Fibroblast of mammary gland (primary cell): Measurements from ENCODE around the gene XPR1.
"Not testable (repeated sequence)": the region's sequence is repeated elsewhere in the genome, so short reads cannot be mapped to it uniquely, and the experiment has no call there.

Experiments used
- DNase-seq: peaks from one replicate; pipeline ENCODE4 v3.0.0-alpha.2; 2010; ENCODE audit warnings: low read depth
- H3K4me3 ChIP-seq: 2 replicates; pipeline ENCODE4 v1.5.1; 2011; ENCODE audit warnings: low read depth, mild to moderate bottlenecking, low read length, moderate library complexity; ENCODE audit not compliant: control insufficient read depth
- CTCF ChIP-seq: conservative IDR thresholded peaks from 2 replicates; pipeline ENCODE4 v1.5.1; 2011; ENCODE audit warnings: low read depth, low read length, inconsistent platforms; ENCODE audit not compliant: control insufficient read depth, insufficient read depth

XPR1 gene

GRCh38 chr1:180821970-180822369 lies 190.1 kb downstream of the XPR1 start:
- no peak for TF ChIP-seq CTCF
- no peak for DNase-seq
- no peak overlapping the region for H3K4me3 ChIP-seq

GRCh38 chr1:180831507-180831906 lies 199.7 kb downstream of the XPR1 start:
- H3K4me3 ChIP-seq, DNase-seq: not testable (repeated sequence)

- not testable (repeated sequence) for DNase-seq, H3K4me3 ChIP-seq
Measured at GRCh38 chr1:180833180-180833579, 201.4 kb downstream of the XPR1 start.

GRCh38 chr1:180836449-180836848 lies 204.6 kb downstream of the XPR1 start:
- DNase-seq = no peak
- no peak for TF ChIP-seq CTCF
- no peak overlapping the region for H3K4me3 ChIP-seq

- H3K4me3 ChIP-seq = no peak overlapping the region
- DNase-seq = no peak
- TF ChIP-seq CTCF = no peak
Measured at GRCh38 chr1:180837020-180837419, 205.2 kb downstream of the XPR1 start.

- no peak for TF ChIP-seq CTCF
- H3K4me3 ChIP-seq = no peak overlapping the region
- DNase-seq = no peak
Measured at GRCh38 chr1:180838535-180838934, 206.7 kb downstream of the XPR1 start.

GRCh38 chr1:180839547-180839946 lies 207.7 kb downstream of the XPR1 start:
- TF ChIP-seq CTCF = no peak
- no peak for DNase-seq

GRCh38 chr1:180841415-180841814 lies 209.6 kb downstream of the XPR1 start:
- peak; percentile 5 for DNase-seq
- H3K4me3 ChIP-seq = no peak overlapping the region
- TF ChIP-seq CTCF = no peak

More at GRCh38 chr1:180839547-180839946, 207.7 kb downstream of the XPR1 start:
- H3K4me3 ChIP-seq = no peak overlapping the region
